ENCODE results near the gene HECTD2.
A peak's percentile ranks its signal among the peaks of the same experiment; 100 is the strongest.
"Not testable (repeated sequence)": the region's sequence is repeated elsewhere in the genome, so short reads cannot be mapped to it uniquely, and the experiment has no call there.

The HECTD2 gene

DNA sequence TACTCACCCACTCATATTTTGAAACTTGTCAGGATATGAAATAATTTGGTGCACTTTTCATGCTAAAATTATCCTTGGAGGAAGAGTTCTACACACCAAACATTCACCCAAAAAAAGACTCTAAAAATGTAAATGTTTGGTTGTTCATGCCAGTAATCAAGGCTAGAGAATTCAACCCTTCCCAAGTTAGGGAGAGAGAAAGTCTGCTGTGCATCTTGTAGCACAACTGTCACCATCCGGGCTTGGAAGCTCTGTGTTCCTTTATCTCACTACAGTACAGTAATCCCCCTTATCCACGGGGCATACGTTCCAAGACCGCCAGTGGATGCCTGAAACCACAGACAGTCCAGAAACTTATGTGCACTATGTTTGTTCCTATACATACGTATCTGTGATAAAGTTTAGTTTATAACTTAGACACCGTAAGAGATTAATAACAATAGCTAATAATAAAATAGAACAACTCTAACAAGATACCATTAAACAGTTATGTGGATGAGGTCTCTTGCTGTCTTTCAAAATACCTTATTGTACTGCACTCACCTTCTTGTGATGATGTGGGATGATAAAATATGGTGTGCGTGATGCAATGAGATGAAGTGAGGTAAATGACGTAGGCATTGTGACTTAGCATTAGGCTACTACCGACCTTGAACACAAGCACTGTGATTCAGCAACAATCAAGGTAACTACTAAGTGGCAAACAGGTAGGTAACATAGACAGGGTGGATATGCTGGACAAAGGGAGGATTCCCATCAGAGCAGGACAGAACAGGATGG is 24.6 kb upstream of the HECTD2 start:
- Histone ChIP-seq H4K8ac (ENCODE audit: low read depth, low read length) (no peak overlapping the region), H3K27me3 (ENCODE audit: control insufficient read depth in 3 of 3, insufficient read depth in 3 of 3, low read depth in 1 of 3, low read length in 3 of 3) (peaks cover 0 to 52% (median 0%) of the 10 kb centered on the region in 3 experiments), H3K9me3 (replicated peaks in 1 of 2; ENCODE audit: control insufficient read depth in 2 of 2, insufficient read depth in 1 of 2, low read depth in 1 of 2, low read length in 2 of 2) (no peaks in the 10 kb centered on the region), H3K18ac (ENCODE audit: low read length) (no peak overlapping the region), H3K36me3 (replicated peaks in 1 of 2; ENCODE audit: control insufficient read depth in 2 of 2, insufficient read depth in 2 of 2, low read length in 2 of 2) (no peaks in the 10 kb centered on the region), H3K9ac (ENCODE audit: low read depth, low read length, poor library complexity) (no peak overlapping the region), H2BK5ac (ENCODE audit: low read length) (no peak overlapping the region), H3K27ac (replicated peaks; ENCODE audit: low read length) (no peak overlapping the region), H3K23ac (ENCODE audit: low read depth, low read length, poor library complexity) (no peak overlapping the region), H2BK15ac (ENCODE audit: low read length) (no peak overlapping the region), H3K4me3 (ENCODE audit: low read length in 2 of 2) (no peak overlapping the region), H3K4me2 (ENCODE audit: insufficient read depth, low read length, poor library complexity, severe bottlenecking) (no peak overlapping the region), H4K91ac (ENCODE audit: low read depth, low read length, poor library complexity) (no peak overlapping the region), H2BK12ac (ENCODE audit: low read length) (no peak overlapping the region), H2BK120ac (ENCODE audit: low read depth, low read length) (no peak overlapping the region), H3K4ac (ENCODE audit: low read length) (no peak overlapping the region), H2AK5ac (ENCODE audit: low read depth, low read length) (no peak overlapping the region), H3K14ac (ENCODE audit: low read length) (no peak overlapping the region), H3K4me1 (ENCODE audit: control insufficient read depth in 2 of 2, insufficient read depth in 1 of 2, low read depth in 1 of 2, low read length in 2 of 2) (peaks cover 9 to 10% of the 10 kb centered on the region in 2 donors), H3K79me1 (ENCODE audit: low read depth, low read length) (no peaks in the 10 kb centered on the region), H2AFZ (ENCODE audit: low read length) (no peak overlapping the region)
- DNase-seq (ENCODE audit: low spot score), result no peak
- no CpG with 5 or more reads among the region's 9 CpGs for WGBS, 2 donors (ENCODE audit: extremely low coverage in 2 of 2, insufficient read length in 2 of 2, insufficient replicate concordance in 1 of 2)

GRCh38 chr10:91389636-91390512 is 20.3 kb upstream of the HECTD2 start:
- Histone ChIP-seq H3K18ac (ENCODE audit: low read length) (no peak overlapping the region), H2BK5ac (ENCODE audit: low read length) (no peak overlapping the region), H4K8ac (ENCODE audit: low read depth, low read length) (no peak overlapping the region), H2BK15ac (ENCODE audit: low read length) (no peak overlapping the region), H3K9me3 (replicated peaks in 1 of 2; ENCODE audit: control insufficient read depth in 2 of 2, insufficient read depth in 1 of 2, low read depth in 1 of 2, low read length in 2 of 2) (no peaks in the 10 kb centered on the region), H3K27ac (replicated peaks; ENCODE audit: low read length) (no peak overlapping the region), H3K4me2 (ENCODE audit: insufficient read depth, low read length, poor library complexity, severe bottlenecking) (no peak overlapping the region), H3K23ac (ENCODE audit: low read depth, low read length, poor library complexity) (no peak overlapping the region), H3K14ac (ENCODE audit: low read length) (no peak overlapping the region), H3K9ac (ENCODE audit: low read depth, low read length, poor library complexity) (no peak overlapping the region), H4K91ac (ENCODE audit: low read depth, low read length, poor library complexity) (no peak overlapping the region), H3K4me3 (ENCODE audit: low read length in 2 of 2) (no peak overlapping the region), H2BK12ac (ENCODE audit: low read length) (no peak overlapping the region), H3K4me1 (ENCODE audit: control insufficient read depth in 2 of 2, insufficient read depth in 1 of 2, low read depth in 1 of 2, low read length in 2 of 2) (no peaks in the 10 kb centered on the region), H2BK120ac (ENCODE audit: low read depth, low read length) (no peak overlapping the region), H3K79me1 (ENCODE audit: low read depth, low read length) (no peaks in the 10 kb centered on the region), H3K27me3 (ENCODE audit: control insufficient read depth in 3 of 3, insufficient read depth in 3 of 3, low read depth in 1 of 3, low read length in 3 of 3) (peaks cover 0 to 34% (median 0%) of the 10 kb centered on the region in 3 experiments), H3K4ac (ENCODE audit: low read length) (no peak overlapping the region), H2AFZ (ENCODE audit: low read length) (peak overlapping the region; percentile 49), H2AK5ac (ENCODE audit: low read depth, low read length) (no peak overlapping the region), H3K36me3 (replicated peaks in 1 of 2; ENCODE audit: control insufficient read depth in 2 of 2, insufficient read depth in 2 of 2, low read length in 2 of 2) (no peaks in the 10 kb centered on the region)
- no CpG with 5 or more reads among the region's 8 CpGs for WGBS, 2 donors (ENCODE audit: extremely low coverage in 2 of 2, insufficient read length in 2 of 2, insufficient replicate concordance in 1 of 2)
- DNase-seq (ENCODE audit: low spot score), result peak; percentile 47

GRCh38 chr10:91390513-91390825 is 19.7 kb upstream of the HECTD2 start:
- not testable (repeated sequence) for H2BK12ac ChIP-seq (ENCODE audit: low read length); H4K8ac ChIP-seq (ENCODE audit: low read depth, low read length); H3K23ac ChIP-seq (ENCODE audit: low read depth, low read length, poor library complexity); H3K79me1 ChIP-seq (ENCODE audit: low read depth, low read length); H3K27ac ChIP-seq (replicated peaks; ENCODE audit: low read length); H3K36me3 ChIP-seq (replicated peaks in 1 of 2; ENCODE audit: control insufficient read depth in 2 of 2, insufficient read depth in 2 of 2, low read length in 2 of 2); H3K4me1 ChIP-seq (ENCODE audit: control insufficient read depth in 2 of 2, insufficient read depth in 1 of 2, low read depth in 1 of 2, low read length in 2 of 2); H2BK15ac ChIP-seq (ENCODE audit: low read length); H3K4ac ChIP-seq (ENCODE audit: low read length); DNase-seq (ENCODE audit: low spot score); H2BK5ac ChIP-seq (ENCODE audit: low read length); H3K9ac ChIP-seq (ENCODE audit: low read depth, low read length, poor library complexity); H2BK120ac ChIP-seq (ENCODE audit: low read depth, low read length); H2AK5ac ChIP-seq (ENCODE audit: low read depth, low read length); H3K18ac ChIP-seq (ENCODE audit: low read length); H4K91ac ChIP-seq (ENCODE audit: low read depth, low read length, poor library complexity); H3K14ac ChIP-seq (ENCODE audit: low read length); H3K4me2 ChIP-seq (ENCODE audit: insufficient read depth, low read length, poor library complexity, severe bottlenecking); H3K9me3 ChIP-seq (replicated peaks in 1 of 2; ENCODE audit: control insufficient read depth in 2 of 2, insufficient read depth in 1 of 2, low read depth in 1 of 2, low read length in 2 of 2); H3K4me3 ChIP-seq (ENCODE audit: low read length in 2 of 2)
- WGBS, 2 donors (ENCODE audit: extremely low coverage in 2 of 2, insufficient read length in 2 of 2, insufficient replicate concordance in 1 of 2), result no CpG with 5 or more reads among the region's 3 CpGs
- Histone ChIP-seq H3K27me3 (ENCODE audit: control insufficient read depth in 3 of 3, insufficient read depth in 3 of 3, low read depth in 1 of 3, low read length in 3 of 3) (peaks cover 0 to 29% (median 0%) of the 10 kb centered on the region in 3 experiments), H2AFZ (ENCODE audit: low read length) (peak overlapping the region; percentile 49)

- WGBS, 2 donors (ENCODE audit: extremely low coverage in 2 of 2, insufficient read length in 2 of 2, insufficient replicate concordance in 1 of 2), result no CpG with 5 or more reads among the region's 1 CpG
- H2AFZ ChIP-seq (ENCODE audit: low read length), result no peak overlapping the region
- no peak overlapping the region for H3K4me2 ChIP-seq (ENCODE audit: insufficient read depth, low read length, poor library complexity, severe bottlenecking)
Measured at GRCh38 chr10:91391920-91392319, 18.2 kb upstream of the HECTD2 start.

More at GRCh38 chr10:91391920-91392319, 18.2 kb upstream of the HECTD2 start:
- Histone ChIP-seq H3K23ac (ENCODE audit: low read depth, low read length, poor library complexity) (no peak overlapping the region), H4K91ac (ENCODE audit: low read depth, low read length, poor library complexity) (no peak overlapping the region), H4K8ac (ENCODE audit: low read depth, low read length) (no peak overlapping the region), H2BK5ac (ENCODE audit: low read length) (no peak overlapping the region), H3K27me3 (ENCODE audit: control insufficient read depth in 3 of 3, insufficient read depth in 3 of 3, low read depth in 1 of 3, low read length in 3 of 3) (peaks cover 0 to 16% (median 0%) of the 10 kb centered on the region in 3 experiments), H3K27ac (replicated peaks; ENCODE audit: low read length) (no peak overlapping the region), H2AK5ac (ENCODE audit: low read depth, low read length) (no peak overlapping the region), H2BK12ac (ENCODE audit: low read length) (no peak overlapping the region), H3K9ac (ENCODE audit: low read depth, low read length, poor library complexity) (no peak overlapping the region), H3K9me3 (replicated peaks in 1 of 2; ENCODE audit: control insufficient read depth in 2 of 2, insufficient read depth in 1 of 2, low read depth in 1 of 2, low read length in 2 of 2) (no peaks in the 10 kb centered on the region), H3K4me1 (ENCODE audit: control insufficient read depth in 2 of 2, insufficient read depth in 1 of 2, low read depth in 1 of 2, low read length in 2 of 2) (no peaks in the 10 kb centered on the region), H2BK15ac (ENCODE audit: low read length) (no peak overlapping the region), H3K36me3 (replicated peaks in 1 of 2; ENCODE audit: control insufficient read depth in 2 of 2, insufficient read depth in 2 of 2, low read length in 2 of 2) (no peaks in the 10 kb centered on the region), H3K18ac (ENCODE audit: low read length) (no peak overlapping the region), H3K4me3 (ENCODE audit: low read length in 2 of 2) (no peak overlapping the region), H3K79me1 (ENCODE audit: low read depth, low read length) (no peaks in the 10 kb centered on the region), H3K14ac (ENCODE audit: low read length) (no peak overlapping the region), H3K4ac (ENCODE audit: low read length) (no peak overlapping the region), H2BK120ac (ENCODE audit: low read depth, low read length) (no peak overlapping the region)
- no peak for DNase-seq (ENCODE audit: low spot score)
